Fibroblast of the aortic adventitia (primary cell): ENCODE results near the gene LTBP1. TPM values are rescaled to one million over a fixed set of nuclear protein-coding genes. Genes with fewer than 3 reads are reported as not detected.
"Not testable (repeated sequence)": the region's sequence is repeated elsewhere in the genome, so short reads cannot be mapped to it uniquely, and the experiment has no call there.

Source experiments
- DNase-seq: peaks from one replicate; pipeline ENCODE4 v3.0.0-alpha.2; 2010; ENCODE audit warnings: low read depth
- H3K4me3 ChIP-seq: 2 replicates; pipeline ENCODE4 v1.5.1; 2011; ENCODE audit warnings: low read depth, mild to moderate bottlenecking, control low read depth, low read length, moderate library complexity
- total RNA-seq: library from RNA; depleted of rRNA; stranded (reverse); fragments of >200 nt; gene quantifications from 2 replicates; pipeline ENCODE4 v1.2.3, GENCODE V29; 2012; ENCODE audit warnings: low replicate concordance
- TF ChIP-seq, protein P1 (sequence below): IDR thresholded peaks from 2 replicates; pipeline ENCODE4 v1.5.1; 2011; ENCODE audit warnings: mild to moderate bottlenecking, low read length, control low read depth, inconsistent platforms; ENCODE audit not compliant: insufficient read depth

LTBP1 gene
- total RNA-seq, 1 donor: 947 TPM

GRCh38 chr2:33365264-33365970 is 418.7 kb downstream of the LTBP1 start:
- TF ChIP-seq, protein P1, sequence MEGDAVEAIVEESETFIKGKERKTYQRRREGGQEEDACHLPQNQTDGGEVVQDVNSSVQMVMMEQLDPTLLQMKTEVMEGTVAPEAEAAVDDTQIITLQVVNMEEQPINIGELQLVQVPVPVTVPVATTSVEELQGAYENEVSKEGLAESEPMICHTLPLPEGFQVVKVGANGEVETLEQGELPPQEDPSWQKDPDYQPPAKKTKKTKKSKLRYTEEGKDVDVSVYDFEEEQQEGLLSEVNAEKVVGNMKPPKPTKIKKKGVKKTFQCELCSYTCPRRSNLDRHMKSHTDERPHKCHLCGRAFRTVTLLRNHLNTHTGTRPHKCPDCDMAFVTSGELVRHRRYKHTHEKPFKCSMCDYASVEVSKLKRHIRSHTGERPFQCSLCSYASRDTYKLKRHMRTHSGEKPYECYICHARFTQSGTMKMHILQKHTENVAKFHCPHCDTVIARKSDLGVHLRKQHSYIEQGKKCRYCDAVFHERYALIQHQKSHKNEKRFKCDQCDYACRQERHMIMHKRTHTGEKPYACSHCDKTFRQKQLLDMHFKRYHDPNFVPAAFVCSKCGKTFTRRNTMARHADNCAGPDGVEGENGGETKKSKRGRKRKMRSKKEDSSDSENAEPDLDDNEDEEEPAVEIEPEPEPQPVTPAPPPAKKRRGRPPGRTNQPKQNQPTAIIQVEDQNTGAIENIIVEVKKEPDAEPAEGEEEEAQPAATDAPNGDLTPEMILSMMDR: no peak
- no peak overlapping the region for H3K4me3 ChIP-seq
- no peak for DNase-seq

DNA sequence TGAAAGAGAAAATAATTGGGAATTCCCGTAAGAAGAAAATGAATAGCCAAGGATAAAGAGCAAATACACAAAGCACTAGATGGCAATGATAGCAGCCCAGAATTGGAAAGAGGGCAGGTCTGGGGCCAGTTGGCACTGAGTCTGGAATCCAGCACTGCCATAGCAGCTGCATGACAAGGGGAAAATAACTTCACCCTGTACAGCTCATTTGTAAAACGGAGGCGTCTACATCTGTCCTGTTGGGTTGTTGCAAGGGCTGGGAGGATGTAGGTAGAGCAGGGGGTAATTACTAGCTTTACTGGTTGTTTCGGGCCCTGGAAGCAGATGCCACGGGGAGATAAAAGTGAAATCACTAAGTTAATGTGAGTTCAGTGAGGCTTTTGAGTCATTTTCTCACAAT is 419.7 kb downstream of the LTBP1 start:
- TF ChIP-seq, protein P1: no peak
- H3K4me3 ChIP-seq: no peak overlapping the region
- no peak for DNase-seq

- DNase-seq, H3K4me3 ChIP-seq: not testable (repeated sequence)
These were observed 421.8 kb downstream of the LTBP1 start for GRCh38 chr2:33368524-33368923.

DNA sequence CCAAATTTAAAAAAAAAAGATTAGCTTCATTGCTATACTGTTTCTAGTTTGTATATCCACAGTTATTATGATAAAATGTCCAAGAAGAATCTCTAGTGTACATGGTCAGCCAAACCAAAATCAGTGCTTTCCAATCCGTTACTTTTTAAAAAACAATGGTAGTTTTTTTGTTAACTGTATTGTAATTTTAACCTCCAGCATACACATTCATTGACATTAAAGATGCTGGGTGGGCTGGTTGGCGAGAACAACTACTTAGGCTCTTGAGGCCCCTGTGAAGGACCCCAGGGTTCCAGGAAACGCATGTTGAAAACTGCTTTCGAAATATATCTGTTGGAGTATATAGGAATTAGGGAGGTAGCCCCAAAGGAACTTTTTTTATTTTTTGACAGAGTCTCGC is 422.4 kb downstream of the LTBP1 start:
- TF ChIP-seq, protein P1: no peak
- no peak for DNase-seq
- H3K4me3 ChIP-seq: no peak overlapping the region

DNA sequence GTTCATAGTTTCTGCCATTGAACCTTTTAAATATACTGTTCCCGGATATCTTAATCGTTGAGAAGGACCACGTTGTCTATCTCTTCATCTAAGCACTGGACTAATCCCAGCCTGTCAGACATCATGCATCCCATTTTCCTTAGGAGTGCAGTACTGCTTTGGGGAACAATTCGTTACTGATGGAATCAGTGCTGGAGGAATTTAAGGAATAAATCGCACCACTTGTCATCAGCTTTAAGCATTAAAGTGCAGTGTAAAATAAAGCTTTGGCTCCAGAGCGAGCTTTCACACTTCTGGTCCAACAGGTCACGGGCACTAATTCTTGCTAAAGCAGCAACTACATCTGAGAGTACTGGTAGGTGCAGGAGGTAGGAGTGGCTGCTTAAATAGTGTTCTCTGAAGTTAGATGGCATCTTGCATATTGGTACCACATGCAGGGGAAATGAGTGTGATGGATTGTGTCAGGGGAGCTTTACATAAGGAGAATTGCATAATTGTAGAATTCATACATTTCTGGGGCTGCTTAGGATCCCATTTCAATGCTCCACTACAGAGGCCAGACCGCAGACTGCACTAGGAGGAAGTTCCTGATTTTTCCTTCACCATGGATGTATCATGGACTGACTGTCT is 424.0 kb downstream of the LTBP1 start:
- no peak for DNase-seq
- no peak overlapping the region for H3K4me3 ChIP-seq
- TF ChIP-seq, protein P1: no peak

DNA sequence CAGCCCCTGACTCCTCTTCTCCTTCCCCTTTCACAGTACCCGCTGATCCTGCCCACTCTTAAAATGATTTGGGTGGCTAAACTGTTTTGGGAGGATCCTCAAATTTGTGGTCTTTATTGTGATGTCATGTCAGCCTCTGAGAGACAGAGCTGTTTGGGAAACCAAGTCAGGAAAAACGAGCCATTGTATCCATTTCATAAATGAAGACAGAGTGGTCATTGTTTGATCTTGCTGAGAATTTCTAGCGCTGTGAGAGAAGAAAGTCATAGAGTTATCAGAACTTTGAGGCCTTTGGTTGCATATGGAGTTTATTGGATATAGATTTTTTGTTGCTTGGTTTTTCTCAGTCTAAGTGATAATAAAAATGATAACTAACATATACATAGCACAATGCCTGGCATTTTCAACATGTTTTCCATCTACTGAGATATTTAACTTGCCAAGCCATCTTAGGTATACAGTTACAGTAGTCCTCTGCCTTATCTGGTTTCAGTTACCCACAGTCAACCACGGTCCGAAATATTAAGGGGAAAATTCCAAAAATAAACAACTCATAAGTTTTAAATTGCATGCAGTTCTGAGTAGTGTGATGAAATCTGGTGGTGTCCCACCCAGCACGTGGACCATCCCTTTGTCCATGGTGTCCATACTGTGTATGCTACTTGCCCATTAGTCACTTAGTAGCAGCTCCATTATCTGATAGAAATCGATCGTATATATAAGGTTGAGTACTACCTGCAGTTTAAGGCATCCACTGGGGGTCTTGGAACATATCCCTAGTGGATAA is 424.7 kb downstream of the LTBP1 start:
- TF ChIP-seq, protein P1: no peak
- H3K4me3 ChIP-seq: no peak overlapping the region
- DNase-seq: no peak

DNA sequence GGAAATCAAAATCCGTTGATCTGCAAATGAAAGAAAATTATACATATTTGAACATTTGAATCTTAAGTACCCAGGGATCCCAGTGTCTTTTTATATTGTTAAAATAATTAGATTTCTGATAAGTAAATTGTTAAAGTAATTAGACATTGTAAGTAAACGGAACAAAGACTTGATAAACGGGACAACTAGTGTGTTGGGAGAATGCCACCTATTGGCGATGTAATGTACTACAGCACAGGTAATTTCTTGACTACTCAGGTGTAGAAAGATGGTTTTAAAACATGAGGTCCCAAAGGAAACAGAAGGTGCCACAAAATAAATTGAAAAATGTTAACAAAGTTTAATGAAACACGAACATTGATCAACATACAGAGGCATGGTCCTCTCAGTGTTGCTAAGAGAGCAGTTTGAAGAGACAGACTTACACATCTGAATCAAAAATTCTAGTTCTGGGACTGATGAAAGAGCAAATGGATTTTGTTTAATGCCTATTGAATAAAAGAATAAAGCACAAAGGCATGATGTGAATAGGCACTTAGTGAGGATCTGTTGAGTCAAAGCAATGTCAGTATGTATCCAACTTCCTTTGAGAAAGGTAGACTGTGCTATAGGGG is 426.3 kb downstream of the LTBP1 start:
- DNase-seq: peak; percentile 50
- TF ChIP-seq, protein P1: peak; percentile 68
- H3K4me3 ChIP-seq: no peak overlapping the region
